NOMO-1 treated with dmso at 0.1 percent for 144 hours (cell line): ENCODE results near the gene OR5D14.

Source experiments
- DNase-seq: peaks from one replicate; lab custom pipeline; 2025; ENCODE audit not compliant: unreplicated experiment; lab: John Stamatoyannopoulos, UW

OR5D14 gene

GRCh38 chr11:55795256-55795655 lies at the start of gene OR5D14:
Gene OR5D14, plus strand, starts transcription at chr11:55795556. Its CDS starts 0 bp downstream, at chr11:55795556.
- no peak for DNase-seq

- DNase-seq = no peak
These were observed 22.2 kb upstream of the OR5D14 start, which contains the start of gene OR5D13 for GRCh38 chr11:55773138-55773537. Gene OR5D13, plus strand, starts transcription at chr11:55773438. Its CDS starts 0 bp downstream, at chr11:55773438.

- no peak for DNase-seq
These were observed 3.8 kb upstream of the OR5D14 start for GRCh38 chr11:55791606-55792005.

- no peak for DNase-seq
These were observed 2.0 kb upstream of the OR5D14 start for GRCh38 chr11:55793321-55793720.

- DNase-seq = no peak
These were observed 10.9 kb downstream of the OR5D14 start for GRCh38 chr11:55806248-55806647.

GRCh38 chr11:55811067-55811466 lies 15.7 kb downstream of the OR5D14 start, which contains the start of gene OR5L1:
Gene OR5L1, plus strand, starts transcription at chr11:55811367. Its CDS starts 100 bp downstream, at chr11:55811467.
- DNase-seq = no peak

GRCh38 chr11:55819330-55819729 lies 24.0 kb downstream of the OR5D14 start, which contains the start of gene OR5D18:
Gene OR5D18, plus strand, starts transcription at chr11:55819630. Its CDS starts 0 bp downstream, at chr11:55819630.
- no peak for DNase-seq

GRCh38 chr11:55826919-55827318 lies 31.6 kb downstream of the OR5D14 start, which contains the start of gene OR5L2:
Gene OR5L2, plus strand, starts transcription at chr11:55827219. Its CDS starts 0 bp downstream, at chr11:55827219.
- DNase-seq = no peak

- DNase-seq = no peak
These were observed 43.1 kb downstream of the OR5D14 start, which contains the start of gene OR5D16 for GRCh38 chr11:55838452-55838851. Gene OR5D16, plus strand, starts transcription at chr11:55838752. Its CDS starts 0 bp downstream, at chr11:55838752.
